ENCODE results near the gene PDCD4.

PDCD4 gene

GRCh38 chr10:110931769-110932381 is 60.1 kb downstream of the PDCD4 start:
- no peak for DNase-seq

- DNase-seq, result no peak
Measured at GRCh38 chr10:110932505-110933180, 60.9 kb downstream of the PDCD4 start.

- no peak for DNase-seq
Measured at GRCh38 chr10:110936757-110937156, 65.0 kb downstream of the PDCD4 start.

- DNase-seq, result no peak
Measured at GRCh38 chr10:110939419-110939818, 67.7 kb downstream of the PDCD4 start.

- DNase-seq, result no peak
Measured at GRCh38 chr10:110944792-110945396, 73.2 kb downstream of the PDCD4 start.

GRCh38 chr10:110946496-110946895 is 74.8 kb downstream of the PDCD4 start:
- no peak for DNase-seq

GRCh38 chr10:110947061-110947595 is 75.4 kb downstream of the PDCD4 start:
- no peak for DNase-seq

All from CD4-positive, alpha-beta T cell treated with Interleukin-17A for 1 hour (primary cell).